Suppressor macrophage treated with lipopolysaccharide for 4 hours (primary cell): ENCODE data around the gene CINP.

ENCODE experiments used
- DNase-seq: peaks from one replicate; pipeline ENCODE4 v3.0.0-alpha.2; 2020

CINP gene

GRCh38 chr14:102362545-102363181, at the start of gene CINP, which contains the start of gene TECPR2:
CINP (minus strand) TSS chr14:102362890; CDS start chr14:102362851, 39 bp downstream.
TECPR2 (plus strand) TSS chr14:102362941; CDS start chr14:102376722, 13,781 bp downstream.
- DNase-seq = peak; percentile 99

DNA sequence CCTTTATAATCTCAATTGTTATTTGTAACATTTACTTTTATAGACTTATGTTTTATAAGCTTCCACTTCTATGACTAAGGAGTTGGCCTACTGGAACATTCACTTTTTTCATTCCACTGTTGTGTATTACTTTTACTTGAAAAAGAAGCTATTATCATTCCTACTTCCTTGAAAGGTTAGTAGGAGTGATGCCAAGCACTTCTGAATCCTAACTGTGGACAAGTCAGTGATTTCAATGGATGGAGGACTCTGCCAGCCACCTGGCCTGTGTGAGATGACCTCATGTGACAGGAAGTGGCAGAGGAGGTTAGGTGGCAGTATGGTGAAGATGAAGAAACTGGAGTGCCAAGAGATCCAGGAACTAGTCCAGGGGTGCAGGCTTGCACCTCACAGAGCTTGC, 46.0 kb upstream of the CINP start:
- no peak for DNase-seq

GRCh38 chr14:102407258-102407657, 44.6 kb upstream of the CINP start:
- DNase-seq = no peak

- no peak for DNase-seq
Measured at GRCh38 chr14:102403028-102403427, 40.3 kb upstream of the CINP start.

- DNase-seq = no peak
Measured at GRCh38 chr14:102396521-102396920, 33.8 kb upstream of the CINP start.

GRCh38 chr14:102394717-102395375, 32.2 kb upstream of the CINP start:
- DNase-seq = no peak

DNA sequence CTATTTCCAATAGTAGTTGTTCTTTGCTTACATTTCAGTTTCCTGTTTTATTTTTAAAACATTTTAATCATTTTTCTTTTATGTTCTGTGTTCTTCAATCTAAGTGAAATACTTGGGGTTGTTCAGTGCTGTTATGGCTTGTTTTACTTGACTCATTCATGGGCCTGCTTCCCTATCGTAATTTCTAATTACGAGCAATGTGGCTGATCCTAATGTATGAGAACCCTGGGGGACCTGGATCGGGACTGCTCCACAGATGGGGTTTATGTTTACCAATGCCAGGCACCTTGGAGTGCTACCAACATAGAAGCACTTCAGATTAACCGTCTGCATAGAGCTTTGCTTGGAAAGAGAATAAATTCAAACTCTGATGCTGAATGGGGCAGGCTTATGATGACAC, 29.8 kb upstream of the CINP start:
- no peak for DNase-seq

DNA sequence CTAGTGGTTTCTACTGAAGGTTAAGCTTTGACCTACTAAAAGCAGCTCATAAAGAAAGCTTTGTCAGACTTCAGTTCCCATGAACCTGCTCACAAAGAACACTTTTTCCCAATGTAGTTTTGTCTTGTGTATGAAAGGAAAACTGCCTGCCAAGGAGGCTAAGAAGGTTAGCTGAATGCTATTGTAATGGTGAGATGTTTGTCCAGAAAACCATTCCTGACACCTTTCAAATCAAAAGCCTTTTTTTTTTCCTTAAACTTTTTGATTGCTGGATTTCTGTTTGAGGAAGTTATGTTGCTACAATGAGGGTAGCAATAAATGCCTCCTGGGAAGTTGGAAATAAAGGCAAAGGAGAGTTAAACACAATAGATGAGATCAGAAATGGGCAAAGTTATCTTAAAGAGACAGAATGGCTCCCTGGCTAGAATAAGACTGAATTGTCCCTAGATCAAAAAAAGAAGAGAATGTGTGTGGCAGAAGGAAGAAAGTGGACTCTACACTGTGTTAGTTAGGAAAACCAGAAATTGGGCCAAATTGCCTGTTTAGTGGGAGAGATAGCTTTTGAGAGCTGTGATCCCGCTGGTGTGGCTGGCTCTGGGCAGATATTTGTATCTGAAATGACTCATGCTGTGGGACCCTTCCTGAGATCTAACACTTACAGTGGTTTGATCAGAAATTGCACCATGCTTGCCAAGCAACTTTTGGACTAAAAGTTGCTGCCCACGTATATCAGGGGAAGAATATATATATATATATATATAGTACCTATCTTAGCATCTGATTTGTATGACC, 27.6 kb upstream of the CINP start:
- no peak for DNase-seq

GRCh38 chr14:102389246-102389645, 26.6 kb upstream of the CINP start:
- peak; percentile 64 for DNase-seq

DNA sequence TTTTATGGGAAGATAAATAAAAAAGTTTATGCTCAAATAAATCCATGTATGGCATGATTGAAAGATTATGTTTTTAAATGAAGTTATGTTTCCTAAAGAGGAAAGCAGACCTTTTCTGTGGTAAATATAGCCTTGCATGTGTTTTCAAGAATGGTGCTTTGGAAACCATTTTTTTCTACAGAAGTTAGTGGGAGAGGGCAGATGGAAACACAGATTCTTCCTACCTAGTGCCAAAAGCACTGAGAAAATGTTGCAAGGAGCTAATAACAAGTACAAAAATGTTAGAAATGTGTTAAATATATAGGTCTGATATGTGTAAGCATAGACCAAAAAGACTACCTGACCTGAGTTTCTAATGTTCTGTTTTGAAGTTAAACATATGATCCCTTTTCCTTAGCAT, 24.4 kb upstream of the CINP start:
- no peak for DNase-seq

GRCh38 chr14:102378830-102379229, 16.1 kb upstream of the CINP start:
- no peak for DNase-seq

GRCh38 chr14:102377696-102378095, 15.0 kb upstream of the CINP start:
- DNase-seq = no peak

- peak; percentile 25 for DNase-seq
Measured at GRCh38 chr14:102375119-102375518, 12.4 kb upstream of the CINP start.

- no peak for DNase-seq
Measured at GRCh38 chr14:102374264-102374663, 11.6 kb upstream of the CINP start.

DNA sequence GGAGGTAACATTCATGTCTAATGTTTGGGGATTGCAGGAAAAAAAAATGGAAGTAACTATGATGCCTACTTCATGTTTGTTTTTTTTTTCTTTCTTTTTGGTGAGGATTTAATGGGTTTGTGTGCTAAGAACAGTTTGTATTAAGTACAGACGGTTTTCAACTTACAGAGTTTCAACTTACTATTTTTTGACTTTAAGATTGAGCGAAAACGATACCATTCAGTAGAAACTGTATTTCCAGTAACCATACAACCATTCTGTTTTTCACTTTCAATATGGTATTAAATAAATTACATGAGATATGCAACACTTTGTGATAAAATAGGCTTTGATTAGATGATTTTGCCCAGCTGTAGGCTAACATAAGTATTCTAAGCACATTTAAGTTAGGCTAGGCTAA, 10.4 kb upstream of the CINP start:
- no peak for DNase-seq

DNA sequence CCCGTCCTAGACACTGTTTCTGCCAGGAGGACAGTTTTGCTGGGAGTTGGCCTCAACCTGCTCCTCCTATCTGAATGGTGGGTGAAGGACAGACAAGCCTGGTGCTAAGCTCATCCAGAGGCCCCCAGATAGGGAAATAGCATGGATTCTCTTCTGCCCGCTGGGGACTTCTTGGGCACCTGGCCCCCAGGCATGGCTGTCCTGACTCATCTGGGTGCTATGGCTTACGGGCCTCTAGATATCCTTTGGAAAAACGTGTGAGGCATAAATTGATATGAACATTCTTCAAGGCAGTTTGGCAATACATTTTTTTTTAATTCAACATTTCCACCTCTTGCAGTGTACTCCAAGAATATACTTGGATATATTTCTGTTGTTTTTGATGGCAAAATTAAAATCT, 8.7 kb upstream of the CINP start:
- DNase-seq = no peak

DNA sequence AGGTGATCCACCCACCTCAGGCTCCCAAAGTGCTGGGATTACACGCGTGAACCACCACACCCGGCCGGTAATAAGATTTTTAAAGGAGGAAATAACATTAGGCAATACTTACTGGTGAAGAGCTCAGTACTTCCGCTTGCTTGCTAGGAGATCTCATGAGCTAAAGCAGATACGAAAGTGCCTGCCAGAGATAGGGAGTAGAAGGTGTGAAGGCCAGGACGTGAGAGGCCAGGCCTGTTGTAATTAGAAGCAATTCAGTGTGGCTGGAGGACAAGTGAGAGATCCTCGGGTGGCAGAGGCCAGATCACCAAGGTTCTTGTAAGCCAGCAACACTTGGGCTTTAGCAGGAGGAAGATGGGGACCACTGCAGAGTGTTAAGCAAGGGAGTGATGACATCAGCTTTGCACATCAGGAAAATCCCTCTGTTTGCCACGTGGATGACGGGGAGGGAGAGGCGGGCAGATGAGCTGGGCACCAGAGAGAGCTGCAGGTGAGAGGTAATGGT, 7.7 kb upstream of the CINP start:
- DNase-seq = peak; percentile 81

- peak; percentile 20 for DNase-seq
Measured at GRCh38 chr14:102363182-102363943, 673 bp upstream of the CINP start.

DNA sequence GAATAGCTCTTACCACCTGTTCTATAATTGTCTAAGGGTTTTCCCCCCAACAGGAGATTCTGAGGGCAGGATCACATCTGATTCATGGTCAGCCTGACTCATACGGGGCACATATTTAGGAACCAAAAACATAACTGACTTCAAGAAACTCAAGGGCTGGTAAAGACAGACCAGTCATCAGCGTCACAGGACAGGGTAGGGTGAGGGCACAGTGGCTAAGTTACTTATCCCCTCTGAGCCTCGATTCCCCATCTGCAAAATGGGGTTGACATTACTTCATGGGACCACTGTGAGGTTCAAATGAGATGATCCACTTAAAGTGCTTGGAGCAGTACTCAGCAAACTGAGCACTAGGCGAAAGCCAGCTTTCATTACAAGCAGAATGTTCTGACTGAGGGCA, 606 bp downstream of the CINP start:
- peak; percentile 89 for DNase-seq

GRCh38 chr14:102360388-102360787, 2.3 kb downstream of the CINP start:
- no peak for DNase-seq

GRCh38 chr14:102359341-102359740, 3.3 kb downstream of the CINP start:
- DNase-seq = no peak

DNA sequence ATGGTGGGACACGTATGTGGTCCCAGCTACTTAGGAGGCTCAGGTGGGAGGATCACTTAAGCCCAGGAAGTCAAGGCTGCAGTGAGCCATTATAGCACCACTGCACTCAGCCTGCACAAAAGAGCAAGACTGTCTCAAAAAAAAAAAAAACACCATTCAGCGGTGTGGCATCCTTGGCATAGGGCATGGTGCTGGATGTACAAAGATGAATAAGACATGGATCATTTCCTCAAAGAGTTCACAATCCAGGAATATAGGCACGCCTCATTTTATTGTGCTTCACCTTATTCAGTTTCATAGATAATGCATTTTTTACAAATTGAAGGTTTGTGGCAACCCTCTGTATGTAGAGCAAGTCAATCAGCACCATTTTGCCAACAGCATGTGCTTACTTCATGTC, 6.4 kb downstream of the CINP start:
- no peak for DNase-seq

- no peak for DNase-seq
Measured at GRCh38 chr14:102353126-102353619, 9.5 kb downstream of the CINP start.
